ENCODE results near the gene PPM1D.

DNA sequence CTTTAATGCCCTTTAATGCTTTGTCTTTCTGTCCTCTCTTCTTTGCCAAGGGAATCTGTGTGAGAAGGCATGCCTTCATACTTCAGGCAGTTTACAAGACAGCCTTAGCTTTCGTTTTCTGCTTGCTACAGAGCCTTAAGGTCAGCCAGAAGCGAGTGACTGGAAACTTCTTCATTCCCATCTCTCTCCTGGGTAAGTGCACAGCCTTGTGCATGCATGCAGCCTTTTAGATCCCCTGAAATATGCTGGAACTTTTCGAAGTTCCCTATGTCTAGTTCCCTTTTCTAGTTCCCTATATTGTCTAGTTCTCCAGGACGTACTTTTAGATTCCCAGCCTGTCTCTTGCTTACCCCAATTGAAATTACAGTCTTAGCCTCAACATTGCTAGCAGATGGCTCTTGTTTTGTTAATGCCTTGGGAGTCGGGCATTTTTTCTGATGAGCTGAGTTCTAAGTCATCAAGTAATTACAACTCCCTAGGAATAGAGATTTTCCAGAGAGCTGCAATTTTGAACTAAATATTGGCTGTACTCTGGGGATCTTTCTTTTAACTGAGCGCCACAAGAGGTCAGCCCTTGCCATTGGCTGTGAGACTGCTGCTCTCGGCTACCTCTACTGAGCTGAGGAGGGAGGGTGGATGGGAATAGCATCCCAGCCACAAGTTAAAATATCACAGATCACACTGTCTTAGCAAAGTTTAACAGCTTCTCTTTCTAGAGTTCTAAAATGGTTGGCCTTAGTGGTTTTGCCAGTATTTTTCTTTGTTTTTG is 22.7 kb upstream of the PPM1D start:
- no peak for TF ChIP-seq SUZ12 (IDR thresholded peaks at IDR 0.05; ENCODE audit: extremely low read depth, insufficient read depth, insufficient read length)
- no peak for TF ChIP-seq ZNF274 (IDR thresholded peaks at IDR 0.05; ENCODE audit: low read depth, low read length)

Measured in NT2/D1 (cell line).